ENCODE results near the gene SUN5. TPM values are rescaled to one million over a fixed set of nuclear protein-coding genes. Genes with fewer than 3 reads are reported as not detected.

Gene SUN5
- total and polyA plus RNA-seq, 4 donors: not detected

DNA sequence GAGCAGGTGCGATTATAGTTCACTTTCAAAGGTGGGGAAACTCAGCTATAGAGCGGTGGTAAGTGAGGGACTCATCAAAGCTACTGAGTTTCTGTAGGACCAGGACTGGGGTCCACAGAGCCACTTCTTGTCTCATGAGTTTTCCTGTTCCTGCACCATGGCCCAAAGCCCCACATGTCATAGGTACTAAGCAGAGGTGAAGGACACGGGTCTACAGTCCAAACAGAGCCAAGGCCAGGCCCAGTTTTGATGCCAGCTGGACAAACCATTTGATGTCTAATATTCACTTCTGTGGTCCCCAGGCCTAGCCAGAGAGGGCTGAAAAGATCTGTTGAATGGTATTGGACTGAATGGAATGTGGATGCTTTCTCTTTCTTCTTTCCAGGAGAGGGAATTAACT is 38.2 kb upstream of the SUN5 start:
- Histone ChIP-seq H3K4me3 (ENCODE audit: low read depth in 1 of 3, low read length in 3 of 3) (no peak overlapping the region), H3K27me3 (ENCODE audit: control insufficient read depth in 4 of 4, insufficient read depth in 4 of 4, low read length in 3 of 4) (no peaks in the 10 kb centered on the region), H3K27ac (ENCODE audit: low read depth in 1 of 2, low read length in 2 of 2) (no peak overlapping the region), H3K9ac (ENCODE audit: low read depth in 1 of 2, low read length in 2 of 2) (no peak overlapping the region), H3K36me3 (ENCODE audit: control insufficient read depth in 4 of 4, insufficient read depth in 3 of 4, low read depth in 1 of 4, low read length in 3 of 4) (no peaks in the 10 kb centered on the region), H3K9me3 (ENCODE audit: control insufficient read depth in 4 of 4, low read length in 3 of 4) (peaks cover 0 to 3% (median 0%) of the 10 kb centered on the region in 4 donors), H3K4me1 (ENCODE audit: control insufficient read depth in 4 of 4, insufficient read depth in 4 of 4, low read length in 3 of 4) (no peaks in the 10 kb centered on the region)
- TF ChIP-seq RAD21 (IDR thresholded peaks at IDR 0.05) (no peak), HNF4A (conservative IDR thresholded peaks at IDR 0.05) (no peak), RXRA (IDR thresholded peaks at IDR 0.05) (no peak), HNF4G (IDR thresholded peaks at IDR 0.05) (no peak), NR2F2 (IDR thresholded peaks at IDR 0.05) (no peak), ATF3 (IDR thresholded peaks at IDR 0.05) (no peak), EGR1 (IDR thresholded peaks at IDR 0.05; ENCODE audit: low read depth in 2 of 2) (no peak), ZBTB33 (IDR thresholded peaks at IDR 0.05) (no peak)
- TF ChIP-seq, protein P1, sequence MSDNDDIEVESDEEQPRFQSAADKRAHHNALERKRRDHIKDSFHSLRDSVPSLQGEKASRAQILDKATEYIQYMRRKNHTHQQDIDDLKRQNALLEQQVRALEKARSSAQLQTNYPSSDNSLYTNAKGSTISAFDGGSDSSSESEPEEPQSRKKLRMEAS (IDR thresholded peaks at IDR 0.05): no peak
- TF ChIP-seq, protein P2, sequence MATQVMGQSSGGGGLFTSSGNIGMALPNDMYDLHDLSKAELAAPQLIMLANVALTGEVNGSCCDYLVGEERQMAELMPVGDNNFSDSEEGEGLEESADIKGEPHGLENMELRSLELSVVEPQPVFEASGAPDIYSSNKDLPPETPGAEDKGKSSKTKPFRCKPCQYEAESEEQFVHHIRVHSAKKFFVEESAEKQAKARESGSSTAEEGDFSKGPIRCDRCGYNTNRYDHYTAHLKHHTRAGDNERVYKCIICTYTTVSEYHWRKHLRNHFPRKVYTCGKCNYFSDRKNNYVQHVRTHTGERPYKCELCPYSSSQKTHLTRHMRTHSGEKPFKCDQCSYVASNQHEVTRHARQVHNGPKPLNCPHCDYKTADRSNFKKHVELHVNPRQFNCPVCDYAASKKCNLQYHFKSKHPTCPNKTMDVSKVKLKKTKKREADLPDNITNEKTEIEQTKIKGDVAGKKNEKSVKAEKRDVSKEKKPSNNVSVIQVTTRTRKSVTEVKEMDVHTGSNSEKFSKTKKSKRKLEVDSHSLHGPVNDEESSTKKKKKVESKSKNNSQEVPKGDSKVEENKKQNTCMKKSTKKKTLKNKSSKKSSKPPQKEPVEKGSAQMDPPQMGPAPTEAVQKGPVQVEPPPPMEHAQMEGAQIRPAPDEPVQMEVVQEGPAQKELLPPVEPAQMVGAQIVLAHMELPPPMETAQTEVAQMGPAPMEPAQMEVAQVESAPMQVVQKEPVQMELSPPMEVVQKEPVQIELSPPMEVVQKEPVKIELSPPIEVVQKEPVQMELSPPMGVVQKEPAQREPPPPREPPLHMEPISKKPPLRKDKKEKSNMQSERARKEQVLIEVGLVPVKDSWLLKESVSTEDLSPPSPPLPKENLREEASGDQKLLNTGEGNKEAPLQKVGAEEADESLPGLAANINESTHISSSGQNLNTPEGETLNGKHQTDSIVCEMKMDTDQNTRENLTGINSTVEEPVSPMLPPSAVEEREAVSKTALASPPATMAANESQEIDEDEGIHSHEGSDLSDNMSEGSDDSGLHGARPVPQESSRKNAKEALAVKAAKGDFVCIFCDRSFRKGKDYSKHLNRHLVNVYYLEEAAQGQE (IDR thresholded peaks at IDR 0.05): no peak
- WGBS: 87% methylated on average over 3 of the region's 3 CpGs
- no peak for DNase-seq (ENCODE audit: low spot score)

- no peaks in the 10 kb centered on the region for H3K36me3 ChIP-seq (ENCODE audit: control insufficient read depth in 4 of 4, insufficient read depth in 3 of 4, low read depth in 1 of 4, low read length in 3 of 4)
- no peak for DNase-seq (ENCODE audit: low spot score)
- no peak overlapping the region for H3K9ac ChIP-seq (ENCODE audit: low read depth in 1 of 2, low read length in 2 of 2)
- H3K4me1 ChIP-seq (ENCODE audit: control insufficient read depth in 4 of 4, insufficient read depth in 4 of 4, low read length in 3 of 4): no peaks in the 10 kb centered on the region
- WGBS: 85% methylated on average over 4 of the region's 4 CpGs
- no peak overlapping the region for H3K27ac ChIP-seq (ENCODE audit: low read depth in 1 of 2, low read length in 2 of 2)
- H3K4me3 ChIP-seq (ENCODE audit: low read depth in 1 of 3, low read length in 3 of 3): no peak overlapping the region
- no peaks in the 10 kb centered on the region for H3K27me3 ChIP-seq (ENCODE audit: control insufficient read depth in 4 of 4, insufficient read depth in 4 of 4, low read length in 3 of 4)
- no peaks in the 10 kb centered on the region for H3K9me3 ChIP-seq (ENCODE audit: control insufficient read depth in 4 of 4, low read length in 3 of 4)
- no peak for TF ChIP-seq GABPA (IDR thresholded peaks at IDR 0.05 in 1 of 2, conservative IDR thresholded peaks at IDR 0.05 in 1 of 2)
- TF ChIP-seq HNF4G (IDR thresholded peaks at IDR 0.05): no peak
- TF ChIP-seq ZBTB33 (IDR thresholded peaks at IDR 0.05): no peak
- no peak for TF ChIP-seq SP1 (IDR thresholded peaks at IDR 0.05)
- TF ChIP-seq RXRA (IDR thresholded peaks at IDR 0.05): no peak
- TF ChIP-seq YY1 (IDR thresholded peaks at IDR 0.05): no peak
- TF ChIP-seq TAF1 (conservative IDR thresholded peaks at IDR 0.05): no peak
- TF ChIP-seq, protein P3, sequence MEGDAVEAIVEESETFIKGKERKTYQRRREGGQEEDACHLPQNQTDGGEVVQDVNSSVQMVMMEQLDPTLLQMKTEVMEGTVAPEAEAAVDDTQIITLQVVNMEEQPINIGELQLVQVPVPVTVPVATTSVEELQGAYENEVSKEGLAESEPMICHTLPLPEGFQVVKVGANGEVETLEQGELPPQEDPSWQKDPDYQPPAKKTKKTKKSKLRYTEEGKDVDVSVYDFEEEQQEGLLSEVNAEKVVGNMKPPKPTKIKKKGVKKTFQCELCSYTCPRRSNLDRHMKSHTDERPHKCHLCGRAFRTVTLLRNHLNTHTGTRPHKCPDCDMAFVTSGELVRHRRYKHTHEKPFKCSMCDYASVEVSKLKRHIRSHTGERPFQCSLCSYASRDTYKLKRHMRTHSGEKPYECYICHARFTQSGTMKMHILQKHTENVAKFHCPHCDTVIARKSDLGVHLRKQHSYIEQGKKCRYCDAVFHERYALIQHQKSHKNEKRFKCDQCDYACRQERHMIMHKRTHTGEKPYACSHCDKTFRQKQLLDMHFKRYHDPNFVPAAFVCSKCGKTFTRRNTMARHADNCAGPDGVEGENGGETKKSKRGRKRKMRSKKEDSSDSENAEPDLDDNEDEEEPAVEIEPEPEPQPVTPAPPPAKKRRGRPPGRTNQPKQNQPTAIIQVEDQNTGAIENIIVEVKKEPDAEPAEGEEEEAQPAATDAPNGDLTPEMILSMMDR (IDR thresholded peaks at IDR 0.05; ENCODE audit: low read depth, low read length, missing input control): no peak
- TF ChIP-seq, protein P1 (IDR thresholded peaks at IDR 0.05): no peak
- TF ChIP-seq RAD21 (IDR thresholded peaks at IDR 0.05): no peak
- no peak for TF ChIP-seq JUND (IDR thresholded peaks at IDR 0.05)
- TF ChIP-seq ATF3 (IDR thresholded peaks at IDR 0.05): no peak
- no peak for TF ChIP-seq HNF4A (conservative IDR thresholded peaks at IDR 0.05)
- TF ChIP-seq NR2F2 (IDR thresholded peaks at IDR 0.05): no peak
- TF ChIP-seq FOXA1 (IDR thresholded peaks at IDR 0.05): no peak
- TF ChIP-seq EGR1 (IDR thresholded peaks at IDR 0.05; ENCODE audit: low read depth in 2 of 2): no peak
- no peak for TF ChIP-seq FOXA2 (IDR thresholded peaks at IDR 0.05)
Measured at GRCh38 chr20:33038243-33038642, 34.0 kb upstream of the SUN5 start.
